Activated B cell treated with CpG ODN at 0.5 μM for 24 hours (primary cell): Measurements from ENCODE around the gene FAT2. TPM values are rescaled to one million over a fixed set of nuclear protein-coding genes. Genes with fewer than 3 reads are reported as not detected.

Experiments used
- ATAC-seq: fragments of 200-7000 bp; cut with Tn5 transposase; one replicate; pipeline ENCODE4 v1.10.0; 2021; ENCODE audit warnings: low read depth, mild to moderate bottlenecking, moderate library complexity
- CTCF ChIA-PET: fragments of 350-600 bp; sonication (Branson Sonifier 250); formaldehyde crosslinking; loops from one replicate; lab custom pipeline; 2021; ENCODE audit warnings: antibody characterized with exemption; lab: Charles Lee
- POLR2A ChIA-PET: fragments of 350-600 bp; sonication (Branson Sonifier 250); formaldehyde crosslinking; loops from one replicate; lab custom pipeline; 2021; ENCODE audit warnings: antibody characterized with exemption; lab: Charles Lee
- DNase-seq: peaks from one replicate; pipeline ENCODE4 v3.0.0; 2022
- H3K27ac Mint-ChIP-seq: one replicate; pipeline ENCODE4 v1.8.0; 2020; ENCODE audit warnings: mixed read lengths
- H3K27me3 Mint-ChIP-seq: one replicate; pipeline ENCODE4 v1.8.0; 2021; ENCODE audit warnings: mixed read lengths
- H3K36me3 Mint-ChIP-seq: one replicate; pipeline ENCODE4 v1.8.0; 2021; ENCODE audit warnings: low read depth, mixed read lengths
- H3K4me1 Mint-ChIP-seq: one replicate; pipeline ENCODE4 v1.8.0; 2021; ENCODE audit warnings: mixed read lengths
- H3K4me3 Mint-ChIP-seq: one replicate; pipeline ENCODE4 v1.8.0; 2020; ENCODE audit warnings: mild to moderate bottlenecking, mixed read lengths
- H3K9me3 Mint-ChIP-seq: one replicate; pipeline ENCODE4 v1.8.0; 2020; ENCODE audit warnings: mixed read lengths
- intact Hi-C: fragments of 100-400 bp; cut with micrococcal nuclease; formaldehyde crosslinking; loops from one replicate; pipeline ENCODE4 v1.15.1; 2024
- total RNA-seq: library from RNA; stranded (reverse); gene quantifications from 2 replicates; pipeline ENCODE4 v1.2.3, GENCODE V29; 2022
- TF ChIP-seq, protein P1 (sequence below): fragments of 200-600 bp; IDR thresholded peaks from one replicate; pipeline ENCODE4 v1.8.0; 2022; ENCODE audit warnings: antibody characterized with exemption, mild to moderate bottlenecking

Gene FAT2
- total RNA-seq, 1 donor from 2014 or later: 0.02 TPM

DNA sequence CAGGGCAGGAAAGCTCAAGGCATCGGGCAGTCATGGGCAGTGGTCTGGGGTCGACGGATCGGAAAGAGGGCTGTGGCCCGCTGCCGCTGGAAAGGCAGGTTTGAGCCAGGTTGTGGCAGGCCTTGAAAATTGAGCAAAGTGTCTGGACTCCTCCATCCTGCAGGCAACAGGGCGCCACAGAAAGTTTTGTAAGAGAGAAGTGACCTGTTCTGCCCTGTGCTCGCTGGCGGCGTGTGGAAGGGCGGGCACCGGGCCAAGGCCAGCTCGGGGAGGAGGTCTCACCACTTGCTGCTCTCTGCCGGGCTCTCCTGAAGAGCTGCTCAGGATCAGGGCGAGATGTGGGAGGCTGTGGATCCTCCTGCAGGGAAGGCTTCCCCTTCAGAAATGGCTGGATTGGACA is 41.4 kb upstream of the FAT2 start:
- H3K36me3 Mint-ChIP-seq: no peaks in the 10 kb centered on the region
- ATAC-seq: no peak
- intact Hi-C loops: no loop called here
- CTCF ChIA-PET: no interaction called here
- H3K27me3 Mint-ChIP-seq: peaks cover 19% of the 10 kb centered on the region
- TF ChIP-seq, protein P1, sequence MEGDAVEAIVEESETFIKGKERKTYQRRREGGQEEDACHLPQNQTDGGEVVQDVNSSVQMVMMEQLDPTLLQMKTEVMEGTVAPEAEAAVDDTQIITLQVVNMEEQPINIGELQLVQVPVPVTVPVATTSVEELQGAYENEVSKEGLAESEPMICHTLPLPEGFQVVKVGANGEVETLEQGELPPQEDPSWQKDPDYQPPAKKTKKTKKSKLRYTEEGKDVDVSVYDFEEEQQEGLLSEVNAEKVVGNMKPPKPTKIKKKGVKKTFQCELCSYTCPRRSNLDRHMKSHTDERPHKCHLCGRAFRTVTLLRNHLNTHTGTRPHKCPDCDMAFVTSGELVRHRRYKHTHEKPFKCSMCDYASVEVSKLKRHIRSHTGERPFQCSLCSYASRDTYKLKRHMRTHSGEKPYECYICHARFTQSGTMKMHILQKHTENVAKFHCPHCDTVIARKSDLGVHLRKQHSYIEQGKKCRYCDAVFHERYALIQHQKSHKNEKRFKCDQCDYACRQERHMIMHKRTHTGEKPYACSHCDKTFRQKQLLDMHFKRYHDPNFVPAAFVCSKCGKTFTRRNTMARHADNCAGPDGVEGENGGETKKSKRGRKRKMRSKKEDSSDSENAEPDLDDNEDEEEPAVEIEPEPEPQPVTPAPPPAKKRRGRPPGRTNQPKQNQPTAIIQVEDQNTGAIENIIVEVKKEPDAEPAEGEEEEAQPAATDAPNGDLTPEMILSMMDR: no peak
- H3K9me3 Mint-ChIP-seq: no peaks in the 10 kb centered on the region
- DNase-seq: no peak
- POLR2A ChIA-PET: no interaction called here
- H3K4me3 Mint-ChIP-seq: no peak overlapping the region
- H3K4me1 Mint-ChIP-seq: no peaks in the 10 kb centered on the region
- no peak overlapping the region for H3K27ac Mint-ChIP-seq

GRCh38 chr5:151631941-151632340 is 40.8 kb upstream of the FAT2 start:
- Mint-ChIP-seq H3K36me3 (no peaks in the 10 kb centered on the region), H3K9me3 (no peaks in the 10 kb centered on the region), H3K4me3 (no peak overlapping the region), H3K27me3 (peaks cover 19% of the 10 kb centered on the region), H3K4me1 (no peaks in the 10 kb centered on the region), H3K27ac (no peak overlapping the region)
- TF ChIP-seq, protein P1: no peak
- DNase-seq (no peak), ATAC-seq (no peak)
- ChIA-PET POLR2A (no interaction called here), CTCF (no interaction called here)
- intact Hi-C loops: no loop called here

DNA sequence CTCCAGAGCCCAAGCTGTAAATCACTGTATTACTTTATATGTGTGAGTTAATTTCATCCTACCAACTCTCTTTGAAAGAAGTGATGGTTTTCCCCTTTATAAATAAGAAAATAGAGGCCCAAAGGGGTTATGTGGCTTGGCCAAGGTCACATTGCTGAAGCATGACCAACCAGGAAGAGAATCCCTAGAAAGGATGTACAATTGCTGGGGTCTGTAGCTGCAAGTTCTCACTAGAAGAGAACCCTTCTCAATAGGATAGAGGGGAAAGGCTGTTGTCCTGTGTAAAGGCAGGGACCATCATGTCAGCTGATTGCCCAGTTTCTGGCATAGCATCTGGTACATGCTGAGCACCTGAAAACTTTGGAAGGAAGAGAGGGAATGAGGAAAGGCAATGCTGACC is 39.0 kb upstream of the FAT2 start:
- intact Hi-C loops: no loop called here
- POLR2A ChIA-PET: no interaction called here
- Mint-ChIP-seq H3K4me1 (no peaks in the 10 kb centered on the region), H3K9me3 (no peaks in the 10 kb centered on the region), H3K27me3 (peaks cover 11% of the 10 kb centered on the region), H3K4me3 (no peak overlapping the region), H3K36me3 (no peaks in the 10 kb centered on the region), H3K27ac (no peak overlapping the region)
- ATAC-seq: no peak
- no peak for DNase-seq
- CTCF ChIA-PET: no interaction called here
- TF ChIP-seq, protein P1: no peak

DNA sequence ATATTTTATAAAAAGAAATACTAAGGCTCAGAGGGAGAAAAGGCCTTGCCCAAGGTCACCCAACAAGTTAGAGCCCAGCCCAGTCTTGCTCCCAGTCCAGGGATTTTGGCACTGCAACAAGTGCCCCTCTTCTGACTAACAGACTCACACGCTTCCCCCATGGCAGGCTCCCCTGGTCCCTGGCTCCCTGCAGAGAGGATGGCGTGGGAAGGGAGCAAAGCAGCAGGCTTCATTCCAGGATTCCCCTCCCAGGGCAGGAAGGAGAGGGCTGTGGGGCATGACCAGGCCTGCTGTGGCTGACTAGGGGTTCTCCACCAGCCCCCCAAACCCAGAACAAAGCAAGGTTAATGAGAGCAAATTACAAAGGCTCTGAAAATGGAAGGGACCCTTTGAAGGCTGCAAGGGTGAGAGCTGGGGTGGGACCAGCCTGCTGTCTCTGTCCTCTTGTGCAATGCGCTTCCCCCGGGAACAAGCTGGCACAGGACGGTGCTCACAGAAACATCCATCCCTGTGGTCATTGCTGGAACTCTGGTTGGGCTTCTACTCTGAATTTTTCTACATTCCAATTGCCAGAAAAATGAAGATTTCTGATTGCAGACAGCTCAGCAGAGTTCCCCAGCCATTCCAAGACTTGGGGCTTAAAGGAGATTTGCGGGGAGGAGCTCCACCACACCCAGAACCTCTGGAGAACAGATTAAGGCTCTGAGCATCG is 37.1 kb upstream of the FAT2 start:
- intact Hi-C loops: no loop called here
- TF ChIP-seq, protein P1: no peak
- no peak for DNase-seq
- ChIA-PET CTCF (no interaction called here), POLR2A (no interaction called here)
- Mint-ChIP-seq H3K36me3 (no peaks in the 10 kb centered on the region), H3K27ac (no peak overlapping the region), H3K27me3 (peaks cover 9% of the 10 kb centered on the region), H3K9me3 (no peaks in the 10 kb centered on the region), H3K4me1 (no peaks in the 10 kb centered on the region), H3K4me3 (no peak overlapping the region)
- no peak for ATAC-seq

DNA sequence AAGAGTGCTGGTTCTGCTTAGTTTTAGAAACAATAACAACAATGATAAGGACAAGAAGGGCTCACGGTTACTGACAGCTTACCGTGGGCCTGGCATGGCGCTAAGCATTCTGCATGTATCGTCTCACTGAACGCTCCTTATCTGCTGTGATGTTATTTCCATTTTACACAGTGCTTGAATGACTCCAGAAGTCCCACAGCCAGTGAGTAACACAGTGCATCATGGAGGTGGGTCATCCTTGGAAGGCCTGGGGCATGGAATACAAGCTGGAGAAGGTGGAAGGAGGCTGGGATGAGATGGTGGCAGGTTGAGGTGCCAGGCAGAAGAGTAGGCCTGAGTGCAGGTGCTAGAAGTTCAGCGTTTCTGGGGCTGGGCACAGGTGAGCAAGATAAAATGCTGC is 36.5 kb upstream of the FAT2 start:
- no peaks in the 10 kb centered on the region for H3K4me1 Mint-ChIP-seq
- intact Hi-C loops: no loop called here
- peaks cover 9% of the 10 kb centered on the region for H3K27me3 Mint-ChIP-seq
- DNase-seq (no peak), ATAC-seq (no peak)
- H3K27ac Mint-ChIP-seq: no peak overlapping the region
- POLR2A ChIA-PET: no interaction called here
- H3K36me3 Mint-ChIP-seq: no peaks in the 10 kb centered on the region
- no peaks in the 10 kb centered on the region for H3K9me3 Mint-ChIP-seq
- TF ChIP-seq, protein P1: no peak
- CTCF ChIA-PET: no interaction called here
- no peak overlapping the region for H3K4me3 Mint-ChIP-seq
